HG02870 (cell line): ENCODE measurements around the gene SUMF2.
"Not testable (repeated sequence)": the region's sequence is repeated elsewhere in the genome, so short reads cannot be mapped to it uniquely, and the experiment has no call there.

Source experiments
- ATAC-seq: cut with Tn5 transposase; IDR thresholded peaks from one replicate; pipeline ENCODE4 v1.9.1; 2021; ENCODE audit warnings: mild to moderate bottlenecking, moderate library complexity; ENCODE audit not compliant: unreplicated experiment

The SUMF2 gene

DNA sequence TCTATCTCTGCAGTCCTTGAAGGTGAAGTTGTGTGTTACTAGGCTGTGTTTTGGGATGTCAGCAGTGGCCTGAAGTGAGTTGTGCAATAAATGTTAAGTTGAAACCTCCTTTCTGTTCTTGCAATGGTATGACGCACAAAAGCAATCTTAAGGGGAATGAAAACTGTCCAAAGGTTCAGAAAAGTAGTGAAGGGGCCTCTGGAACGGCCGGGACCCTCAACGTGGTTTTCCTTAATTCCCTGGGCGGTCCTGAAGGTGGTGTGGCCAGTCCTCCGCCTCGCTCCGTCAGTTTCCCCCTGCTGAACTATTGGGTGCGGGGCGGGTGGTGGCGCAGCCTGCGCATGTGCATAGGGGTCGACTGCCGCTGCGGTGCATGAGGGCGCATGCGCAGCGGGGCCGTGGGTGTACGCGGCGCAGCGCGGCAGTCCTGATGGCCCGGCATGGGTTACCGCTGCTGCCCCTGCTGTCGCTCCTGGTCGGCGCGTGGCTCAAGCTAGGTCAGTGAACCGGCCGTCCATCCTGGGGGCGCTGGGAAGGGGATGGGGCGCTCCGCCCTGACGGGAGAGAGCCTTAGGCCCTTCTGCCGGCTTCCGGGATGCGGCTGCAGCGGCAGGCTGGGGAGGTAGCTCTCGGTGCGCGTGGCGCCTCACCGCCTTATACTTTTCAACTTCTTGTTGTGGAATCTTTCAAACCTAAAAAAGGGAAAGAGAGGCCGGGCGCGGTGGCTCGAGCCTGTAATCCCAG, at the start of gene SUMF2:
TSS of gene SUMF2 (plus strand) at position 405 of the 744 bp plus-strand sequence. CDS start at position 431, 26 bp downstream.
- ATAC-seq: peak; percentile 79

DNA sequence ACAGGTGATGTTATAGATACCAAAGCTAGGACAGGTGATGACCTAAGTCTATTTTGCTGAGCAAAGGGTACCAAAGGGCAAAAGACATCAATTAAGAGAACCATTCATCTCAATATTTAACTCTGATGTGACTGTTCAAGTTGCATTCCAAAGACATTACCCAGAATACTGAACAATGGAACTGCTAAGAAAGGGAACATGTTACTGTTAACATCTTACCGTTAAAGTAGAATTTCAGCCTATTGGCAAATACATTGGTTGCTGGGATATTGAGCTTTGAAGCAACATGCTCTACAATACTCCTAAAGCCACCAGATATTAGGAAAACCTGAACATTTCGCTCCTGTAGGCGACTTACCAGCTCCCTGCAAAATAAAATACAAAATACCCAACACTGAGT, 47.1 kb upstream of the SUMF2 start:
- not testable (repeated sequence) for ATAC-seq

DNA sequence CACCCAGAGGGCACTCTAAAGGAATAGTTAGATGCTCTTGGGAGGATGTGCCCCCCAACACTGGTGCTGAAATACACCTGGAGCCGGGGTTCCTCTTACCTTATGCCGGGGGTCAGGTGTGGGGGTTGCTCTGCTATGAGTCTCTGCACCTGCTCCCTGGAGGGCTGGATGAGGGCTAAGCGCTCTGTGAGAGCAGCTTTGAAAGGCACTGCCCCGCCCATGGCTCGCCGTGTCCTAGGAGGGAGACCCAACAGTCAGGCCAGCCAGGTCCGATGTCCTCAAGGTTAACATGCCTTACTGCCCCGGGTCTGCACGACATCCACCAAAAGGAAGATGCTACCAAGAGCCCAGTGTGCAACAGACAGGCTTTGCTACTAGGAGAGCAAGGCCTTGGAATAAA, 44.6 kb upstream of the SUMF2 start:
- ATAC-seq: no peak

DNA sequence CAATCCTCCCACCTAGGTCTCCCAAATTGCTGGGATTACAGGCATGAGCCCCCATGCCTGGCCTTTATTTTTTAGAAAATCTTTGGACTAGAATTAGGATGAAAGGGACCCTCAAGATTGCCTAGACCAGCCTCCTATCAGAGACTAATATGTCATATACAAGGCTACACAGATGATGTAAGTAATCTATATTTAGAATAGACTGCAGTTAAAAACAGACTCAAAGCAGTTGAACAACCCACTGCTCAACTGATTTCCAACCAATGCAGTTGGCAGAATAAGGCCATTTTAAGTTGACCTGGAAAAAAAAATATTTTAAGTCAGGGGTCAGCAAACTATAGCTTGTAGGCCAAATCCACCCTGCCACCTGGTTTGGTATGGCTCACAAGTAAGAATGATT, 40.6 kb upstream of the SUMF2 start:
- no peak for ATAC-seq

DNA sequence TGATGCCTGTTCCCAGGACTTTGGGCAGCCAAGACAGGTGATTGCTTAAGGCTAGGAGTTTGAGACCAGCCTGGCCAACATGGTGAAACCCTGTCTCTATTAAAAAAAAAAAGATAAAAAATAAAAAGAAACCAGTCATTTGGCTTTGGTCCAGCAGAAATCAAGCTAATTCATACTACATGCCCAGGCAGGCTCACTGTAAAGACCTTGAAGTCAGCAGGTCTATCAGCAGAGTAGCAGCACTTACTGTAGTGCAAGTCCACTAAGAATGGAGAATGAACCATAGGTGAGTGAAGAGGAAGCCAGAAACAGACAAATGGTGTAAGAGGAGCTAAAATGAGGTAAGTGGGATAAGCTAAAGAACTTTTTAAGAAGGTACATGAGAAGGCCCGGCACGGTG, 37.5 kb upstream of the SUMF2 start:
- ATAC-seq: no peak

DNA sequence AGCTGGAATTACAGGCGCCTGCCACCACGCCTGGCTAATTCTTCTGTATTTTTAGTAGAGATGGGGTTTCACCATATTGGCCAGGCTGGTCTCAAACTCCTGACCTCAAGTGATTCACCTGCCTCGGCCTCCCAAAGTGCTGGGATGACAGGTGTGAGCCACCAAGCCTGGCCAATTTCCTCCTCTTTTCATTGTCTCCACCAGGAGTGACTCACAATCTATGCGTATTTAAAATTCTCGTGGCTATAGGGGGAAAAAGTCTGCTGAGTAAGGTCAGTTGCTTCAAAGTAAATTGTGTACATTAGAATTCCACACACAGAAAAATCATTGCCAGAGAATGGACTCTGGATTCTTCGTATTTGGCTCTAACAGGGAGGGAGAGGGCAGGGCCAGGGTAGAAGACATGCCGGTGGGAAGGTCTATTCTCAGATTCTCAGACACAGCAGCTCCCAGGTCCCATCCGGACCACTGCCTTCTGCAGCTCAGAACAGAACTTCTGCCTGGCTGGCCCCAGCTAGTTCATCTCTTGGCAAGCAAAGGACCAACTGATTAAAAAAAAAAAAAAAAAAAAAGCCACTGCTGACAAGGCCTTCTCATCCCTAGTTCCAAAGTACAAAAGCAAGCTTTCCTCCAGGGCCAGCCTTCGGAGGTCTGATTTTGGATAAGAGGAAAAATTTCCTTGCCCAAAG, 35.0 kb upstream of the SUMF2 start:
- no peak for ATAC-seq

DNA sequence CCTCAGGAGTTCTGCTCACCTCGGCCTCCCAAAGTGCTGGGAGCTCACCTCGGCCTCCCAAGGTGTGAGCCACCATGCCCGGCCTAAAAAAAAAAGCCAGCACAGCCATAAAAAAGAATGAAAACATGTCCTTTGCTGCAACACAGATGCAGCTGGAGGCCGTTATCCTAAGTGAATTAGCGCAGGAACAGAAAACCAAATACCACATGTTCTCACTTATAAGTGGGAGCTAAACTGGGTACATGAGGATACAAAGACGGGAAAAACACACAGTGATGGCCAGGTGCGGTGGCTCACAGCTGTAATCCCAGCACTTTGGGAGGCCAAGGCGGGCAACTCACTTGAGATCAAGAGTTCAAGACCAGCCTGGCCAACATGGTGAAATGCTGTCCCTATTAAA, 33.7 kb upstream of the SUMF2 start:
- ATAC-seq: no peak

DNA sequence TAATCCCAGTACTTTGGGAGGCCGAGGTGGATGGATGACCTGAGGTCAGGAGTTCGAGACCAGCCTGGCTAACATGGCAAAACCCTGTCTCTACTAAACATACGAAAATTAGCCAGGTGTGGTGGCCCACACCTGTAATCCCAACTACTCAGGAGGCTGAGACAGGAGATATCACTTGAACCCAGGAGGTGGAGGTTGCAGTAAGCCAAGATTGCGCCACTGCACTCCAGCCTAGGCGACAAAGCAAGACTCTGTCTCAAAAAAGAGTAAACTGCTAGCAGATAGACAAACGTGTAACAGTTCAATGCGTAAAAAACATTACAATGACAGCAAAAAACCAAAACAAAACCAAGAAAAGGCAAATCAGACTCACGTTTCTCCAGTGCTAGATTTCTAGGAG, 32.5 kb upstream of the SUMF2 start:
- not testable (repeated sequence) for ATAC-seq

DNA sequence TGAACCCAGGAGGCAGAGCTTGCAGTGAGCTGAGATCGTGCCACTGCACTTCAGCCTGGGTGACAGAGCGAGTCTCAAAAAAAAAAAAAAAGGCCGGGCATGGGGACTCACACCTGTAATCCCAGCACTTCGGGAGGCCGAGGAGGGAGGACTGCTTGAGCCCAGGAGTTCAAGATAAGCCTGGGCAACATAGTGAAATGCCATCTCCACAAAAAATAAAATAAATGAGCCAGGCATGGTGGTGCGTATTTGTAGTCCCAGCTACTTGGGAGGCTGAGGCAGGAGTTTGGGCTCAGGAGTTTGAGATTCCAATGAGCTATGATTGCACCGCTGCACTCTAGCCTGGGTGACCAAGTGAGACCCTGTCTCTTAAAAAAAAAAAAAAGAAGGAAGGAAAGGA, 31.5 kb upstream of the SUMF2 start:
- ATAC-seq: not testable (repeated sequence)

DNA sequence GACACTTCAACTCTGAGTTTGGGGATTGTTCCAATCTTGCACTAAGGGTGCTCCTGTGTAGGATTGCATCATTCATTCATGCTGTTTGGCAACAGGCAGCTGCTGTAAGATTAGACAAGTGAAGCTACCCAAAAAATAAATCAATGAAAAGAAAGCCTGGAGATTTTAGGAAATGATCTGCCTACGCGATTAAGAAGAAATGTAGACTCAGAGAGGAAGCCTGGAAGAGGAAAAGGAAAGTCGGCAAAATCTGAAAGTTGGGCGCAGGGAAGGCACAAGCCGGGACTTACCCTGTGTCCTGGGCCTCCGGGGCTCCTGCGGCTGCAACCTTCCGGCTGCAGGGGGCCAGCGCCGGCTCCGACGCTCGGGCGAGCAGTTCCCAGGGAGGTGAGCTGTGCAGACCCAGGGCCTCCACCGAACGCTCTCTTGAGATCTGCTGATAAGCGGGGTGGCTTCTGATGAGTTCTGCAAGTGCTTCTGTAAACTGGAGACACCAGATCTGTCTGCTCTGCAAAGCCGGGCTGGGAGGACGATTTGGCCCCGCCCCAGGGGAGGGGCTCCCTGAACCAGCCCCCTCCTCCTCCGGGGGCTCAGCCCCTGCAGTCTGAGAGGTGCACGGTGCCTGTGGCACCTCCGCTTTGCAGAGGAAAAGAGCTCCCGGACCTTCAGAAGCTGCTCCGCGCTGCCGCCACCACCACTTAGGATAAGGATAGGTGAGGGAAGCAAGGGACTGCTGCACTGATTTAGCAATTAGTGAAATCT, 30.2 kb upstream of the SUMF2 start:
- ATAC-seq: peak; percentile 99

DNA sequence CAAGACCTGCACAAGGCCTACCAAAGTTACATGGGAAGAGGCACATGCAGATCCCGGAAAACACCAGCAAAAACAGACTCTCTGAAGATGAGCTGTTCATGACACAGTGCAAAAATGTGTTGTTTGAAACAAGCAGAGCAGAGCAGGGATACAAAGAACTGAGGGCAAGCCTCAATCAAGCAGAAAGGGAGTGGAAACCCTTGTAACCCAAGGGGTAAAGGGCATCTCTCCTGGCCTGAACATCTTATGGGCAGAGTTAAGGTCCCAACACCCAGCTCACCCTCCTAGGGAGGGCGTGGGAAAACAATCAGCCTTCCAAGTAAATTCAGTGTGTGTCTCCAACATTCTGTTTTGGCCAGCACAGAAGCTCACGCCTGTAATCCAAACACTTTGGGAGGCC, 23.4 kb upstream of the SUMF2 start:
- no peak for ATAC-seq

DNA sequence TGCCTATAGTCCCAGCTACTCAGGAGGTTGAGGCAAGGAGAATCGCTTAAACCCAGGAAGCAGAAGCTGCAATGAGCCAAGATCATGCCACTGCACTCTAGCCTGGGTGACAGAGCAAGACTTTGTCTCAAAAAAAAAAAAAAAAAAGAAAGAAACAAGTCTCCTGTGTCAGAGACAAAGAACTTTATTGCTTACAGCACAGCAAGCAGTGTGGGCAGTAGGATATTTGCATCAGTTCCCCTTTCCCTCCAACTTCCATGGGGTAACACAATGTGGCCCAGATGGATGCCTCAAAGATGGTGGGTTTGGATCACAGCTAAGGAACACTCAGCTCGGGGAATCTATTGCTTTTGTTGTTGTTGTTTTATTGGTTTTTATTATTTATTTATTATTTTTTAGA, 18.3 kb upstream of the SUMF2 start:
- ATAC-seq: not testable (repeated sequence)

DNA sequence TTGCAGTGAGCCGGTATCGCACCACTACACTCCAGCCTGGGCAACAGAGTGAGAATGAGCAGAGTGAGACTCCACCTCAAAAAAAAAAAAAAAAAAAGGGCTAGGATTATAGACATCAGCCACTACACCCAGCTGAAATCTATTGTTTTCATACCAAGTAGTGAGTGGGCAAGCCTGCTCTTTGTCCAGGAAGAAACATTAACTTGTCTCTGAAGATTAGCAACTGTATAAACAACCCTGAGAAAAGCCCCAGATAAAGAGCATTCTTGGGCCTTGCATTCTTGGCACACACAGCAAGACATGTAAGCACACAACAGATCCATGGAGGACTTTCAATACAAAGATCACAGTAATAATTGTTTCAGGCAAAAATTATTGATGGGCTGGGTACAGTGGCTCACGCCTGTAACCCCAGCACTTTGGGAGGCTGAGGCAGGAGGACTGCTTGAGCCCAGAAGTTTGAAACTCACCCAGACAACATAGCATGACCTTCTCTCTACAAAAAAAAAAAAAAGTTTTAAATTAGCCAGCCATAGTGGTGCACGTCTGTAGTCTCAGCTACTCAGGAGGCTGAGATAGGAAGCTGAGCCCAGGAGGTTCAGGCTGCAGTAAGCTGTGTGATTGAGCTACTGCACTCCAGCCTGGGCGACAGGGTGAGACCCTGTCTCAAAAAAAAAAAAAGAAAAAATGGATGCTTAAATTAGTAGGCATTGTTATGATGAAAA, 17.2 kb upstream of the SUMF2 start:
- no peak for ATAC-seq

DNA sequence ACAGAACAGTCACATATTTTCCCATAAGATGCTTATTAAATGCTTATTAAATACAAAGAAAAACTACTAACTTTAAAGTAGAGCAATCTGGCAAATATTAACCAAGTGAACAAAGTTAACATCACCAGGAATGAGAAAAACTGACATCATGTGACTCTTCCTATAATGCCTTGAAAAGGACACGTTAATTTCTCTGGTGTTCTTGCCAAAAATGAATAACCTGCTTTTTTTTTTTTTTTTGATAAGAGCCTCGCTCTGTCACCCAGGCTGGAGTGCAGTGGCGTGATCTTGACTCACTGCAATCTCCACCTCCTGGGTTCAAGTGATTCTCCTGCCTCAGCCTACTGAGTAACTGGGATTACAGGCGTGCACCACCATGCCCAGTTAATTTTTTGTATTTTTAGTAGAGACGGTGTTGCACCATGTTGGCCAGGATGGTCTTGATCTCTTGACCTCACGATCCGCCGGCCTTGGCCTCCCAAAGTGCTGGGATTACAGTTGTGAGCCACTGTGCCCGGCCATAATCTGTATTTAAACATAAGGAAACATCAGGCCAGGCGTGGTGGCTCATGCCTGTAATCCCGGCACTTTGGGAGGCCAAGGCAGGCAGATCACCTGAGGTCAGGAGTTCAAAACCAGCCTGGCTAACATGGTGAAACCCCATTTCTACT, 16.5 kb upstream of the SUMF2 start:
- ATAC-seq: not testable (repeated sequence)

DNA sequence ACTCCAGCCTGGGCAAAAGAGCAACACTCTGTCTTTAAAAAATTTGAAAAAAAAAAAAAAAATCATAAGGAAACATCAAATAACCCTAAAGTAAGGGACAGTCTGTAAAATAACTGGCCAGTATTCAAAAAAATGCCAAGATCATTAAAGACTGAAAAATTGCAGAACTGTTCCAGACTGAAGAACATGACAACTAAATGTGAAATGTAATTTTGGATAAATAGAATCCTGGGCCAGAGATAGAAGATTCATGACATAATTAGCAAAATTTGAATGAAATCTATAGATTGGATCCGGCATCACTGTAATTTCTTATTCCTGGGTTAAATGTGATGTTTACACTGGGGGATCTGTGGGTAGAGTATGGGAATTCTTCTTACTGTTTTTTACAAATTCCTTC, 15.8 kb upstream of the SUMF2 start:
- ATAC-seq: no peak

DNA sequence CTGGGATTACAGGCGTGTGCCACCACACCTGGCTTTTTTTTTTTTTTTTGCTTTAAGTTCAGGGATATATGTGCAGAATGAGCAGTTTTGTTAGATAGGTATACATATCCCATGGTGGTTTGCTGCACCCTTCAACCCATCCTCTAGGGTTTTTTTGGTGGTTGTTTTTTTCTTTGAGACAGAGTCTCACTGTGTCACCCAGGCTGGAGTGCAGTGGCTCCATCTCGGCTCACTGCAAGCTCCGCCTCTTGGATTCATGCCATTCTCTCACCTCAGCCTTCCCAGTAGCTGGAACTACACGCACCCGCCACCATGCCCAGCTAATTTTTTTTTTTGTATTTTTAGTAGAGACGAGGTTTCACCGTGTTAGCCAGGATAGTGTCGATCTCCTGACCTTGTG, 15.3 kb upstream of the SUMF2 start:
- ATAC-seq: not testable (repeated sequence)

DNA sequence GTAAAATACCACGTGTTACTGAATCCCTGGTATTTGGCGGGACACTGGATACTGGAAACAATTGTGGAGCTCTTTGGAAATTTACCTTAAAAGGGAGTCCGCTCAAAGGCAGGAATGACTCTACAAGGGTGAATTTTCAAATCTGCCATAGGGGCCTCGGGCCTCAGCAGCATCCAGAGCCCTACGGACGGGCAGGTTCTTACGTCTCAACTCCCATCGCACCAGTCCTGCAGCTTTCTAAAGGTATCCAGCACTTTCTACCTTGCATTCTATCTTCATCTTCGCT, 13.1 kb upstream of the SUMF2 start:
- ATAC-seq: no peak

DNA sequence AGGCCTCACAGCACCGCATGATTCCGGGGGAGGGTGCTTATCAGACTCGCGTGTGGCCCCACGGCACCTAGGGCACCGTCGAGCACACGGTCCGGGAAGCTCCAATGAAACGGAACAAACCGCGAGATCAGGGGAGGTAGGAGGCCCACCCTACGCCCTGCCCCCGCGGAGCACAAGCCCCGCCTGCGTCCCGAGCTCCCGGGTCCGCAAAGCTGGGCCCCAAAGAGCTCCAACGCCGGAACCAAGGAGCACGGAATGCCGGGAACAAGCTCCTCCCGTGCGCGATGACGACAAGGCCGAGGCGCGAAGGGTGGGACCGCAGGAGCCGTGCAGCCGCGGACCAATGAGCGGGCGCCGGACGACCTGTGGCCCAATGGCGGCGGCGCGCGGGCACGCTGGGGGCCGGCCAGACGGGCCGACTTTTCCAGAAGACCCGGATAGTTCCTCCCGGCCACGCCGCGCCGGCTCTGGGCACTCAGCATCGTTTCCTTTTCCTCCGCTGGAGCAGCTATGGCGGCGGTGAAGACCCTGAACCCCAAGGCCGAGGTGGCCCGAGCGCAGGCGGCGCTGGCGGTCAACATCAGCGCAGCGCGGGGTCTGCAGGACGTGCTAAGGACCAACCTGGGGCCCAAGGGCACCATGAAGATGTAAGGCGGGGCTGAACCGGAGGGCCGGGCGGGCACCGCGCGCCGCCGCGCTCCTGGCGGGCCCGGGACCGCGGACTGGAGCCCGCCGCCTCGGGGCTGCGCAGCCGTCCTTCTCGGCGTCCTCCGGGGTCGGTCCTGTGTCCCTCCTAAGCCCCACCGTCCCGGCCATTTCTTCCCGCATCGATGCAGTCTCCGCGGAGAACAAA, 12.5 kb upstream of the SUMF2 start, which contains the start of the genes CCT6A and PSPH:
TSS of gene CCT6A (plus strand) at position 427 of the 853 bp plus-strand sequence. CDS start at position 511, 84 bp downstream.
TSS of gene PSPH (minus strand) at position 106 of the 853 bp plus-strand sequence. CDS start 30,232 bp downstream, outside the sequence.
- peak; percentile 92 for ATAC-seq

DNA sequence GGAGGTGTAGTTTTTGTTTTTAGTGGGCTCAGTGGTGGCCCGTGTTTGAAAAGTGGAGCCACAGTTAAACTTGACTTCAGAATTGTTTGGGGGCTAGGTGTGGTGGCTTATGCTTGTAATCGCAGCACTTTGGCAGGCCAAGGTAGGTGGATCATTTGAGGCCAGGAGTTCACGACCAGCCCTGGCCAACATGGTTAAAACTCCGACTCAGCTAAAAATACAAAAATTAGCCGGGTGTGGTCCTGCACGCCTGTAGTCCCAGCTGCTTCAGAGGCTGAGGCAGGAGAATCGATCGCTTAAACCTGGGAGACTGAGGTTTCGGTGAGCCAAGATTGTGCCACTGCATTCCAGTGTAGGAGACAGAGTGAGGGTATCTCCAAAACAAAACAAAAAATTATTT, 10.7 kb upstream of the SUMF2 start:
- no peak for ATAC-seq

DNA sequence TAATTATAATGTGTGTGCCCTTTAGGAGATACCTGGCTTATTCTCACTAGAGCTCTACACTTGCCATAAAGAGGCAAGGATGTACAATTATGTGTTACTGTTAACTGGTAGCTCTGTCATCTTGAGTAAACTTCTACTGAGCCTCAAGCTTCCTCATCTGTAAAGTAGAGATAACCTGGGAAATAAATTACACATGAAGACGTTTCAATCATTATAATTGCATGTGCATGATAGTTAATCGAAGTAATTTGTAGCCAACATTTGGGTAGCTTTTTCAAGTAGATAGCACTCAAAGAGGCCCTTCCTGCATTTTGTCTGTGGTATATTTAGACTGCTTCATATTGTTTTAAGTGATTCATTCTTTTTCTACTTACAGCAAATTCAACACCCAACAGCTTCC, 10.1 kb upstream of the SUMF2 start:
- ATAC-seq: no peak
